Gastrocnemius medialis (tissue), 4 donors: ENCODE results near the gene LPAR1. TPM values are rescaled to one million over a fixed set of nuclear protein-coding genes. Genes with fewer than 3 reads are reported as not detected.

ENCODE experiments used
- ATAC-seq, 2 donors: fragments of 150-250 bp; one replicate each; pipeline ENCODE4 v1.9.1; 2016
- DNase-seq, 2 donors: peaks; one replicate each; pipeline ENCODE4 v3.0.0-alpha.2; 2019
- H3K27ac ChIP-seq, 4 donors: fragments of 200-600 bp; sonication (generic); 1 replicate in 1 of 4; 2 replicates in 3 of 4; pipeline ENCODE4 v1.5.1; 2016 to 2018; ENCODE audit warnings: mild to moderate bottlenecking in 2 of 4, moderate library complexity in 1 of 4
- H3K27me3 ChIP-seq, 3 donors: fragments of 200-600 bp; sonication (generic) in 2 of 3; 1 replicate in 1 of 3; 2 replicates in 2 of 3; pipeline versions ENCODE4 v1.5.1 to v1.6.0; 2016 to 2019; ENCODE audit warnings: mild to moderate bottlenecking in 1 of 3, moderate library complexity in 1 of 3
- H3K36me3 ChIP-seq, 2 donors: fragments of 200-600 bp; sonication (generic) in 1 of 2; one replicate each; pipeline ENCODE4 v1.5.1; 2017 to 2018
- H3K4me1 ChIP-seq, 2 donors: fragments of 200-600 bp; sonication (generic) in 1 of 2; one replicate each; pipeline ENCODE4 v1.5.1; 2016 to 2017; ENCODE audit warnings: mild to moderate bottlenecking in 2 of 2
- H3K4me3 ChIP-seq, 4 donors: fragments of 200-600 bp; sonication (generic) in 3 of 4; 1 replicate in 1 of 4; 2 replicates in 3 of 4; pipeline ENCODE4 v1.5.1; 2016 to 2019; ENCODE audit warnings: mild to moderate bottlenecking in 2 of 4
- H3K9me3 ChIP-seq, 3 donors: fragments of 200-600 bp; sonication (generic) in 2 of 3; 1 replicate in 1 of 3; 2 replicates in 2 of 3; pipeline ENCODE4 v1.5.1; 2016 to 2019
- CTCF ChIP-seq, 5 experiments: fragments of 450-650 bp in 3 of 5; fragments of 200-600 bp in 2 of 5; sonication (generic) in 2 of 5; IDR thresholded peaks in 4 of 5; conservative IDR thresholded peaks in 1 of 5; 1 replicate in 4 of 5; 2 replicates in 1 of 5; pipeline ENCODE4 v1.5.1; 2016 to 2019; ENCODE audit warnings: antibody characterized with exemption in 5 of 5, mild to moderate bottlenecking in 3 of 5, moderate library complexity in 3 of 5
- POLR2A ChIP-seq, 2 donors: fragments of 450-650 bp; IDR thresholded peaks; one replicate each; pipeline ENCODE4 v1.6.1; 2017; ENCODE audit warnings: antibody characterized with exemption in 2 of 2, mild to moderate bottlenecking in 2 of 2, moderate library complexity in 2 of 2
- in situ Hi-C, 4 donors: fragments of 200-750 bp; cut with MboI; loops; one replicate each; pipeline versions ENCODE4 v1.15.0 to v1.8.0; 2017; ENCODE audit warnings: low sequenced_read_pairs in 4 of 4
- intact Hi-C: fragments of 100-400 bp; cut with DNase I; formaldehyde crosslinking; loops from one replicate; pipeline ENCODE4 v1.15.1; 2023; ENCODE audit warnings: low total_unique reads
- total RNA-seq, 4 donors: library from RNA; depleted of rRNA; stranded (reverse); fragments of >200 nt; gene quantifications; one replicate each; pipeline versions ENCODE4 v1.1.0 to v1.2.3, GENCODE V29; 2016

Gene LPAR1, protein sequence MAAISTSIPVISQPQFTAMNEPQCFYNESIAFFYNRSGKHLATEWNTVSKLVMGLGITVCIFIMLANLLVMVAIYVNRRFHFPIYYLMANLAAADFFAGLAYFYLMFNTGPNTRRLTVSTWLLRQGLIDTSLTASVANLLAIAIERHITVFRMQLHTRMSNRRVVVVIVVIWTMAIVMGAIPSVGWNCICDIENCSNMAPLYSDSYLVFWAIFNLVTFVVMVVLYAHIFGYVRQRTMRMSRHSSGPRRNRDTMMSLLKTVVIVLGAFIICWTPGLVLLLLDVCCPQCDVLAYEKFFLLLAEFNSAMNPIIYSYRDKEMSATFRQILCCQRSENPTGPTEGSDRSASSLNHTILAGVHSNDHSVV
- 10 to 100 TPM in 2 of 4 donors, 1 to 10 TPM in 2; 5.5 to 20.2 (median 13.2) TPM for total RNA-seq

DNA sequence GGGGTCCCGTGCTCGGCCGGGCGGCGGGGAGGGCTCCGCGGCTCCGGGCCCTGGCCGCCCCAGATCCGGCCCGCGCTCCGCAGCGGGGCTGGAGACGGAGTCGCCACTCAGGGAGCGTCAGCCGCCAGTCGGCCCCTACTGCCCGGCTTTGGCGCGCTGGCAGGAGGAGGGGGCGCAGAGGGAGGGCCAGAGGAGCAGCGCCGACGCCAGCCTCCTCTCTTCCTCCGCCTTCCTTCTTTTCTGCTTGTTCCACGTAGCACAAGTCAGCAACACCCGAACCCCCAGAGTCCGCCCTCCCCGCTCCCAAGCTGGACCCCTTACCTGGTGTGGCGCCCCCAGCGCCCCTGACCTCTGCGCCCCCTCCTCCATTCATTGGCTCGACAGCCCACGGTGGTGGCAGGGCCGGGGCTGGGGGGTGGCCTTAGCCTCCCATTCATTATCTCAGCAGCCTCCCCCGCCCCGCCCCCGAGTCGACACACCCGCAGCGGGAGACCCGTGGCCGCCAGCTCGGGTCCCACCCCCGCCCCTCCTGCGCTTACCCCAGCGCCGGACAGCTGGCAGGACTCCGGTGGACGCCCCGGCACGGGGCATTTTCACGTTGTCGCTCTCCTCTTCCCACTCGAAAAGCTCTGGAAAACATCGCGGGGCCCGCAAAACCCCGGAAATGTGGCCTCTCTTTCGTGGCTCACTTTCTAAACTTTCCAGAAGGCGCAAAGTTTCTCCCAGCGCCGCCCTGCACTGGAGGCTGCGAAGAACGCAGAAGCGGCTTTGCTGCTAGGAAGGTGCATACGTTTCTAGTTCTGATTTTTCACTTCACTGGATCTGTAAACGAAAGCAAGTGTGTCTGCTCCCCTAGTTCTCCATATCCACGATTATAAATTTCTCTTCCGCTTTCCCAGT lies at the start of gene LPAR1:
Gene LPAR1, minus strand, starts transcription at position 140 of the 900 bp plus-strand sequence. CDS start 66,353 bp downstream, outside the sequence.
- ATAC-seq = peak; percentile 31 to 44
- in situ Hi-C loops (no loop called here), intact Hi-C loops (loop anchor here (5.0 to 10.0 kb wide), 2 partner anchors 259 to 384 kb away; no protein-coding TSS in a partner anchor)
- Histone ChIP-seq H3K27me3 (peaks cover 21 to 32% (median 31%) of the 10 kb centered on the region in 3 donors), H3K36me3 (no peaks in the 10 kb centered on the region), H3K9me3 (no peaks in the 10 kb centered on the region), H3K4me1 (no peaks in the 10 kb centered on the region), H3K27ac (peak within 1 kb of the TSS; percentile 57 to 73 (median 69)), H3K4me3 (peak within 1 kb of the TSS; percentile 53 to 58 (median 56))
- TF ChIP-seq POLR2A (IDR thresholded peaks at IDR 0.05) = peak in 1 of 2 donors; percentile 7
- no peak for TF ChIP-seq CTCF (IDR thresholded peaks at IDR 0.05 in 4 of 5, conservative IDR thresholded peaks at IDR 0.05 in 1 of 5)
- DNase-seq = peak; percentile 28 to 44

DNA sequence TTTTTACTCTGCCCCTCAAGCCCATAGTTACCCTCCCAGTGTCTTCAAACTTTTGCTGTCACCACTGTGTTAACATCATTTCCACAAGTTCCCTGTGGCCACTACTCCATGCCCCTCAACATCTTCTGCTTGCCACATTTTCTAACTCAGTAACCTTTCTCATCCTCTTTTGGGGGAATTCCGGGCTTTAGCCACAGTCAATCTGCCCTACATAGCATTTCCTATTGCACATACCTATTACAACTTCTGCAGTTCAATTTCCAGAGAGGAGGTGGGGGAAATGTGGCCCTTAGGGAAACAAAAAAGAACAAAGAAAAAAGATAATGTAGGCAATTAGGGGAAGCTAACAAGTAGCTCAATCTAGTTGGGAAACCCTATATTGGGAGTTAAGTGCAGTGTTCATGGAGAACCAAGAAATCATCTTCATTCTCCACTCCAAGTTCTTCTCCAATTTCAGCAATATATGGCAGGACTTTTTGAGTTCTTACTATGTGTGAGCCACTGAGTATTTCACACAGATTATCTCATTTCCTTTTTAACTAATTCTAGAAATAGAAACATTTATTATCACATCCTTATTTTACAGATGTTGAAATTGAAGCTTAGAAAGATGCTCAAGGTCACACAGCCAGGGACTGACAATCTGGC lies 40.2 kb upstream of the LPAR1 start:
- Histone ChIP-seq H3K27ac (no peak overlapping the region), H3K9me3 (no peaks in the 10 kb centered on the region), H3K36me3 (no peaks in the 10 kb centered on the region), H3K27me3 (no peaks in the 10 kb centered on the region), H3K4me3 (no peak overlapping the region), H3K4me1 (no peaks in the 10 kb centered on the region)
- DNase-seq (no peak), ATAC-seq (no peak)
- TF ChIP-seq POLR2A (IDR thresholded peaks at IDR 0.05) (no peak), CTCF (IDR thresholded peaks at IDR 0.05 in 4 of 5, conservative IDR thresholded peaks at IDR 0.05 in 1 of 5) (no peak)
- in situ Hi-C loops = no loop called here
- intact Hi-C loops = no loop called here

GRCh38 chr9:111076519-111076918 lies 38.2 kb upstream of the LPAR1 start:
- in situ Hi-C loops = no loop called here

More at GRCh38 chr9:111076519-111076918, 38.2 kb upstream of the LPAR1 start:
- Histone ChIP-seq H3K9me3 (no peaks in the 10 kb centered on the region), H3K27me3 (no peaks in the 10 kb centered on the region), H3K4me1 (no peaks in the 10 kb centered on the region), H3K36me3 (no peaks in the 10 kb centered on the region), H3K4me3 (no peak overlapping the region), H3K27ac (no peak overlapping the region)
- TF ChIP-seq CTCF (IDR thresholded peaks at IDR 0.05 in 4 of 5, conservative IDR thresholded peaks at IDR 0.05 in 1 of 5) = no peak
- TF ChIP-seq POLR2A (IDR thresholded peaks at IDR 0.05) = no peak
- intact Hi-C loops = no loop called here
- no peak for DNase-seq
- ATAC-seq = no peak
